Uterus (tissue), 2 donors: Measurements from ENCODE around the gene MTMR10.

Experiments
- CTCF ChIP-seq, 4 experiments: fragments of 200-600 bp in 2 of 4; fragments of 450-650 bp in 2 of 4; sonication (generic) in 2 of 4; IDR thresholded peaks; one replicate each; pipeline ENCODE4 v1.5.1; 2016 to 2019; ENCODE audit warnings: antibody characterized with exemption in 4 of 4, mild to moderate bottlenecking in 2 of 4, moderate library complexity in 1 of 4
- POLR2A ChIP-seq, 2 donors: fragments of 450-650 bp; IDR thresholded peaks; one replicate each; pipeline ENCODE4 v1.6.1; 2016; ENCODE audit warnings: antibody characterized with exemption in 2 of 2, mild to moderate bottlenecking in 1 of 2, moderate library complexity in 1 of 2

DNA sequence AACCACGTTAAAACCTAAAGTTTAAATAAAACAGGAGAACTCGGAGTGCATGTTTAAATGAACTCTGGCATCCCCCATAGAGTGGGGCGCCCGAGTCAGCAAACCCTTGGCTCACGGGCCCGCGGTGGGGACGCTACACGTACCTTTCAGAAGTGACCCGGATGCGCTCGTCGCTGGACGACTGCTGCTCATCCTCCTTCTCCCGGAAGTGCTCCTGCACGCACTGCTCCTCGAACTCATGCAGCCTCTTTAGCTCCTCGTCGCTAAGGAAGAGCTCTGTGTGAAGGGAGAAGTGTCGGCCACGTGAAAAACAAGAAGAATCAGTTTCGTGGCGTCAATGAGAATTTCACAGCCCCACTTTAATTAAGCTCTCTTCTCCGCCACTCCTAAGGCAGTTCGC, 34.6 kb upstream of the MTMR10 start:
- no peak for TF ChIP-seq CTCF (IDR thresholded peaks at IDR 0.05)
- no peak for TF ChIP-seq POLR2A (IDR thresholded peaks at IDR 0.05)
